Measurements from ENCODE around the gene ULK4.

DNA sequence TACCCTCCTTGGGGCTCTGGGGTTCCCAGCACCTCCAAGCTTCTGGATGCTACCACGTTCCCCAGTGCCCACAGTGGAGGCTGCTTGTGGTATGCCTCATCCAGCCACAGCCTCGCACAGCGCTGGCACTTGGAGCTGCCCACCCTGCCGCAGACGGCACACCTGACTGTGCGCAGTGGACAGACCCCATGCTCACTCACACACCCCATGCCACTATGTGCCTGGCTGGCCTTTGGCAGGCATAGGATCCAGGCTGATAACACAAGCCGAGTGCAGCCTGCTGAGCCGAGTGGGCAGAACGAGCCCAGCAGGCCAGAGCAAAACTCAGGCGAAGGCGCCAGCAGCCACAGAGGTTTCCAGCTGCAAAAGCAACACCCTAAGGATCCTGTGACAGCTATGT lies 311.5 kb downstream of the ULK4 start:
- TF ChIP-seq CBX5 (IDR thresholded peaks at IDR 0.05; ENCODE audit: low read depth, low read length), result no peak
- no peak for TF ChIP-seq JUN (IDR thresholded peaks at IDR 0.05; ENCODE audit: low read depth, low read length)
- TF ChIP-seq SP4 (IDR thresholded peaks at IDR 0.05; ENCODE audit: low read length), result no peak
- TF ChIP-seq, protein P1, sequence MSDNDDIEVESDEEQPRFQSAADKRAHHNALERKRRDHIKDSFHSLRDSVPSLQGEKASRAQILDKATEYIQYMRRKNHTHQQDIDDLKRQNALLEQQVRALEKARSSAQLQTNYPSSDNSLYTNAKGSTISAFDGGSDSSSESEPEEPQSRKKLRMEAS (IDR thresholded peaks at IDR 0.05), result no peak
- no peak for TF ChIP-seq CTCF (IDR thresholded peaks at IDR 0.05; ENCODE audit: control extremely low read depth in 1 of 3, insufficient read depth in 1 of 3, low read depth in 1 of 3, low read length in 3 of 3)
- TF ChIP-seq POLR2AphosphoS5 (IDR thresholded peaks at IDR 0.05; ENCODE audit: low read depth, low read length), result no peak
- no peak for TF ChIP-seq POLR2A (IDR thresholded peaks at IDR 0.05; ENCODE audit: control extremely low read depth in 1 of 2, low read depth in 2 of 2, low read length in 2 of 2)
- TF ChIP-seq POU5F1 (IDR thresholded peaks at IDR 0.05; ENCODE audit: low read depth, low read length), result no peak
- TF ChIP-seq GTF2F1 (IDR thresholded peaks at IDR 0.05; ENCODE audit: borderline replicate concordance, low read depth, low read length), result no peak
- TF ChIP-seq RAD21 (IDR thresholded peaks at IDR 0.05 in 1 of 2, conservative IDR thresholded peaks at IDR 0.05 in 1 of 2; ENCODE audit: low read depth in 2 of 2, low read length in 2 of 2), result no peak
- TF ChIP-seq RBBP5 (IDR thresholded peaks at IDR 0.05; ENCODE audit: borderline replicate concordance, low read depth, low read length), result no peak
- no peak for TF ChIP-seq TAF1 (IDR thresholded peaks at IDR 0.05; ENCODE audit: low read depth, low read length)
- no peak for TF ChIP-seq MAFK (IDR thresholded peaks at IDR 0.05; ENCODE audit: low read depth, low read length)
- TF ChIP-seq YY1 (IDR thresholded peaks at IDR 0.05; ENCODE audit: low read depth, low read length), result no peak

Measured in H1 (cell line).